GM19043 (cell line): Measurements from ENCODE around the gene TRNAU1AP.
"Not testable (repeated sequence)": the region's sequence is repeated elsewhere in the genome, so short reads cannot be mapped to it uniquely, and the experiment has no call there.

Source experiments
- ATAC-seq: cut with Tn5 transposase; IDR thresholded peaks from one replicate; pipeline ENCODE4 v1.9.1; 2021; ENCODE audit warnings: low read depth; ENCODE audit not compliant: unreplicated experiment

Gene TRNAU1AP

GRCh38 chr1:28552758-28553663, at the start of gene TRNAU1AP:
TRNAU1AP (plus strand) TSS chr1:28553085; CDS start chr1:28553111, 26 bp downstream.
- peak; percentile 86 for ATAC-seq

- no peak for ATAC-seq
Observed at GRCh38 chr1:28503117-28503516, 49.8 kb upstream of the TRNAU1AP start.

GRCh38 chr1:28505406-28506187, 47.3 kb upstream of the TRNAU1AP start, which contains the start of gene RCC1:
RCC1 (plus strand) TSS chr1:28506043; CDS start chr1:28529867, 23,824 bp downstream.
- peak; percentile 79 for ATAC-seq

- ATAC-seq: no peak
Observed at GRCh38 chr1:28506907-28507246, 46.0 kb upstream of the TRNAU1AP start.

- no peak for ATAC-seq
Observed at GRCh38 chr1:28507247-28507645, 45.6 kb upstream of the TRNAU1AP start.

GRCh38 chr1:28507646-28508434, 45.0 kb upstream of the TRNAU1AP start:
- no peak for ATAC-seq

- ATAC-seq: no peak
Observed at GRCh38 chr1:28508435-28508754, 44.5 kb upstream of the TRNAU1AP start.

- no peak for ATAC-seq
Observed at GRCh38 chr1:28509705-28510272, 43.1 kb upstream of the TRNAU1AP start.

- ATAC-seq: no peak
Observed at GRCh38 chr1:28510273-28510969, 42.5 kb upstream of the TRNAU1AP start.

GRCh38 chr1:28510970-28511440, 41.9 kb upstream of the TRNAU1AP start:
- no peak for ATAC-seq

GRCh38 chr1:28512058-28512611, 40.8 kb upstream of the TRNAU1AP start:
- no peak for ATAC-seq

- ATAC-seq: not testable (repeated sequence)
Observed at GRCh38 chr1:28514445-28514933, 38.4 kb upstream of the TRNAU1AP start.

- no peak for ATAC-seq
Observed at GRCh38 chr1:28516518-28516956, 36.3 kb upstream of the TRNAU1AP start.

GRCh38 chr1:28517649-28517999, 35.3 kb upstream of the TRNAU1AP start:
- ATAC-seq: peak; percentile 7

GRCh38 chr1:28518000-28518744, 34.7 kb upstream of the TRNAU1AP start:
- peak; percentile 76 for ATAC-seq

- no peak for ATAC-seq
Observed at GRCh38 chr1:28518745-28519341, 34.0 kb upstream of the TRNAU1AP start.

- ATAC-seq: no peak
Observed at GRCh38 chr1:28519946-28520725, 32.7 kb upstream of the TRNAU1AP start.
